Activated B cell treated with CpG ODN at 0.5 μM for 24 hours (primary cell): ENCODE measurements around the gene FAM81A. TPM values are rescaled to one million over a fixed set of nuclear protein-coding genes. Genes with fewer than 3 reads are reported as not detected.
A peak's percentile ranks its signal among the peaks of the same experiment; 100 is the strongest.

Experiments
- ATAC-seq: fragments of 200-7000 bp; cut with Tn5 transposase; one replicate; pipeline ENCODE4 v1.10.0; 2021; ENCODE audit warnings: low read depth, mild to moderate bottlenecking, moderate library complexity
- CTCF ChIA-PET: fragments of 350-600 bp; sonication (Branson Sonifier 250); formaldehyde crosslinking; loops from one replicate; lab custom pipeline; 2021; ENCODE audit warnings: antibody characterized with exemption; lab: Charles Lee
- POLR2A ChIA-PET: fragments of 350-600 bp; sonication (Branson Sonifier 250); formaldehyde crosslinking; loops from one replicate; lab custom pipeline; 2021; ENCODE audit warnings: antibody characterized with exemption; lab: Charles Lee
- DNase-seq: peaks from one replicate; pipeline ENCODE4 v3.0.0; 2022
- H3K27ac Mint-ChIP-seq: one replicate; pipeline ENCODE4 v1.8.0; 2020; ENCODE audit warnings: mixed read lengths
- H3K27me3 Mint-ChIP-seq: one replicate; pipeline ENCODE4 v1.8.0; 2021; ENCODE audit warnings: mixed read lengths
- H3K36me3 Mint-ChIP-seq: one replicate; pipeline ENCODE4 v1.8.0; 2021; ENCODE audit warnings: low read depth, mixed read lengths
- H3K4me1 Mint-ChIP-seq: one replicate; pipeline ENCODE4 v1.8.0; 2021; ENCODE audit warnings: mixed read lengths
- H3K4me3 Mint-ChIP-seq: one replicate; pipeline ENCODE4 v1.8.0; 2020; ENCODE audit warnings: mild to moderate bottlenecking, mixed read lengths
- H3K9me3 Mint-ChIP-seq: one replicate; pipeline ENCODE4 v1.8.0; 2020; ENCODE audit warnings: mixed read lengths
- intact Hi-C: fragments of 100-400 bp; cut with micrococcal nuclease; formaldehyde crosslinking; loops from one replicate; pipeline ENCODE4 v1.15.1; 2024
- total RNA-seq: library from RNA; stranded (reverse); gene quantifications from 2 replicates; pipeline ENCODE4 v1.2.3, GENCODE V29; 2022
- TF ChIP-seq, protein P1 (sequence below): fragments of 200-600 bp; IDR thresholded peaks from one replicate; pipeline ENCODE4 v1.8.0; 2022; ENCODE audit warnings: antibody characterized with exemption, mild to moderate bottlenecking

FAM81A gene
- total RNA-seq, 1 donor from 2014 or later = 6.2 TPM

DNA sequence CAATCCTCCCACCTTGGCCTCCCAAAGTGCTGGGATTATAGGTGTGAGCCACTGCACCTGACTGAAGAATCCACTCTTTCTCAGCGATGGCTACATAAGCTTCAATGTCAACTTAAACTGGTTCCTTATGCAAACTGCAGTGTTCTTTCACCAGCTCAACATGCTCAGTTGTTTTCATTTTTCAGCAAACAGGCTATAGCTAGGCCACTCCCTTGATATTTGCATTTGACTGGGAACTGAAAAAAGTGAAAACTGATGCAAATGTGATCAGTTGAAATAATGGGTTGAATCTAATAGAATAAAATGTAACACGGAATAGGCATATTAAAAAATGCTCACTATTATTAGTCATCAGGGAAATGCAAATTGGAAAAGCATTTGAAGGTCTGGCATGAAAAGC, 99.4 kb downstream of the FAM81A start:
- H3K4me1 Mint-ChIP-seq = peaks cover 38% of the 10 kb centered on the region
- ChIA-PET CTCF (interaction anchor here (1.6 kb wide), 1 partner anchor 9 kb away, joined by 6 read pairs; no protein-coding TSS in a partner anchor), POLR2A (no interaction called here)
- DNase-seq = no peak
- H3K27ac Mint-ChIP-seq = no peak overlapping the region
- no peaks in the 10 kb centered on the region for H3K9me3 Mint-ChIP-seq
- no peaks in the 10 kb centered on the region for H3K27me3 Mint-ChIP-seq
- intact Hi-C loops = no loop called here
- H3K4me3 Mint-ChIP-seq = no peak overlapping the region
- TF ChIP-seq, protein P1, sequence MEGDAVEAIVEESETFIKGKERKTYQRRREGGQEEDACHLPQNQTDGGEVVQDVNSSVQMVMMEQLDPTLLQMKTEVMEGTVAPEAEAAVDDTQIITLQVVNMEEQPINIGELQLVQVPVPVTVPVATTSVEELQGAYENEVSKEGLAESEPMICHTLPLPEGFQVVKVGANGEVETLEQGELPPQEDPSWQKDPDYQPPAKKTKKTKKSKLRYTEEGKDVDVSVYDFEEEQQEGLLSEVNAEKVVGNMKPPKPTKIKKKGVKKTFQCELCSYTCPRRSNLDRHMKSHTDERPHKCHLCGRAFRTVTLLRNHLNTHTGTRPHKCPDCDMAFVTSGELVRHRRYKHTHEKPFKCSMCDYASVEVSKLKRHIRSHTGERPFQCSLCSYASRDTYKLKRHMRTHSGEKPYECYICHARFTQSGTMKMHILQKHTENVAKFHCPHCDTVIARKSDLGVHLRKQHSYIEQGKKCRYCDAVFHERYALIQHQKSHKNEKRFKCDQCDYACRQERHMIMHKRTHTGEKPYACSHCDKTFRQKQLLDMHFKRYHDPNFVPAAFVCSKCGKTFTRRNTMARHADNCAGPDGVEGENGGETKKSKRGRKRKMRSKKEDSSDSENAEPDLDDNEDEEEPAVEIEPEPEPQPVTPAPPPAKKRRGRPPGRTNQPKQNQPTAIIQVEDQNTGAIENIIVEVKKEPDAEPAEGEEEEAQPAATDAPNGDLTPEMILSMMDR = no peak
- peak; percentile 15 for ATAC-seq
- no peaks in the 10 kb centered on the region for H3K36me3 Mint-ChIP-seq

DNA sequence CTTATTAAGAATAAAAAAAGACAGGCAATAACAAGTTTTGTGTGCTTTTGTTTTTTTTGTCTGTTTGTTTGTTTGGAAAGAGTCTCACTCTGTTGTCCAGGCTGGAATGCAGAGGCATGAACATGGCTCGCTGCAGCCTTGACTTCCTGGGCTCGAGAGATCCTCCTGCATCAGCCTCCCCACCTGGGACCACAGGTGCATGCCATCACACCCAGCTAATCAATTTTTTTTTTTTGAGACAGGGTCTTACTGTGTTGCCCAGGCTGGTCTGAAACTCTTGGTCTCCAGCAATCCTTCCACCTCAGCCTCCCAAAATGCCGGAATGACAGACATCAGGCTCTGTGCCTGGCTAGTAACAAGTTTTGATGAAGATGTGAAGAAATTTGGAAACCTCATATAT, 100.5 kb downstream of the FAM81A start:
- no peaks in the 10 kb centered on the region for H3K27me3 Mint-ChIP-seq

DNA sequence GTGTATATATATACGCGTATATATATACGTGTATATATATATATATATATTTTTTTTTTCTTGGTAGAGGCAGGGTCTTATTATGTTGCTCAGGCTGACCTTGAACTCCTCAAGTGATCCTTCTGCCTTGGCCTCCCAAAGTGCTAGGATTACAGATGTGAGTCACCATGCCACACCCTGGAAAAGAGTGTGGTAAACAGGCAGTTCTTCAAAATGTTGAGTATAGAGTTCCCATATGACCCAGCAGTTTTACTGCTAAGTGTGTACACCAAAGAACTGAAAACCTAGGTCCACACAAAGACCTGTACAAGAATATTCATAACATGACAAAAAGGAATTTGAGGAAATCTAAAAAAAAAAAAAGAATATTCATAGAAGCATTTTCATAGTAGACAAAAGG, 101.8 kb downstream of the FAM81A start:
- no peak overlapping the region for H3K4me3 Mint-ChIP-seq
- ATAC-seq (no peak), DNase-seq (no peak)
- no peaks in the 10 kb centered on the region for H3K27me3 Mint-ChIP-seq
- no peaks in the 10 kb centered on the region for H3K36me3 Mint-ChIP-seq
- TF ChIP-seq, protein P1 = no peak
- CTCF ChIA-PET = no interaction called here
- no peak overlapping the region for H3K27ac Mint-ChIP-seq
- H3K9me3 Mint-ChIP-seq = no peaks in the 10 kb centered on the region
- H3K4me1 Mint-ChIP-seq = peaks cover 47% of the 10 kb centered on the region
- POLR2A ChIA-PET = no interaction called here
- intact Hi-C loops = no loop called here

More for the DNA sequence above, 100.5 kb downstream of the FAM81A start:
- ATAC-seq (no peak), DNase-seq (no peak)
- Mint-ChIP-seq H3K27ac (no peak overlapping the region), H3K36me3 (no peaks in the 10 kb centered on the region), H3K9me3 (no peaks in the 10 kb centered on the region), H3K4me3 (no peak overlapping the region), H3K4me1 (peaks cover 37% of the 10 kb centered on the region)
- POLR2A ChIA-PET = interaction anchor here (0.7 kb wide), 1 partner anchor 740 kb away, joined by 6 read pairs; no protein-coding TSS in a partner anchor
- TF ChIP-seq, protein P1 = no peak
- intact Hi-C loops = no loop called here
- CTCF ChIA-PET = no interaction called here

DNA sequence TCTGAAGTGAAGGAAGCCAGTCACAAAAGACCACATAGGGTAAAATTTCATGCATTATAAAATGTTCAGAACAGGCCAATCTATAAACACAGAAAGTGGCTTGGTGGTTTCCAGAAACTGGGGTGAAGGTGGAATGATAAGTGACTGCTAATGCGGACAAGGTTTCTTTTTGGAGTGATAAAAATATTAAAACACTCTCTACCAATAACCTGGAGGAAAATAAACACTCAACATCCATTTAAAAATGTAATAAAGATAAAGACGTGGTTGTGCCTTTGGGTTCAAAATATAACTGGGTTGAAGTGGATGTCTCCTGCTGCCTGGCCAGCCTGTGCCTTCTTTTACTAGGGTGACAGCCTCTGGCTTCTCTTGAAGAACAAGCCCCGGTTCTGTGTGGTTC, 102.7 kb downstream of the FAM81A start:
- Mint-ChIP-seq H3K27me3 (no peaks in the 10 kb centered on the region), H3K4me3 (no peak overlapping the region), H3K4me1 (peaks cover 40% of the 10 kb centered on the region), H3K27ac (no peak overlapping the region), H3K36me3 (no peaks in the 10 kb centered on the region), H3K9me3 (no peaks in the 10 kb centered on the region)
- DNase-seq (no peak), ATAC-seq (no peak)
- ChIA-PET POLR2A (no interaction called here), CTCF (no interaction called here)
- intact Hi-C loops = no loop called here
- TF ChIP-seq, protein P1 = no peak

DNA sequence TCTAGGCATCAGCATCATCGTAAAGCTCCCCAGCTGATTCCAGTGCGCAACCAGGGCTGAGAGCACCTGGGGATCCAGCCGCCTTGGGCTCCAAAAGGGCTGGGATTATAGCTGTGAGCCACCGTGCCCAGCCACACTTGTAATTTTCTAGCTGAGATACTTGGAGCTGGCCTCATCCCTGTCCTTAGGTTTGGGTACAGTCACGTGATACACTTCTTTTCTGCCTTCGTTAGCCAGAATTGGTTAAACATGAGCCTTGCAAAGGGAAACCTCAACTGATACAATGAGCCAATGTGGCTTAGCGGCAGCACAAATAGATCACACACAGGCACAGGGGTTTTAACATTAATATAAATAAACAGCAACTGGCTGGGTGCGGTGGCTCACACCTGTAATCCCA, 103.8 kb downstream of the FAM81A start:
- Mint-ChIP-seq H3K4me1 (peaks cover 34% of the 10 kb centered on the region), H3K27me3 (no peaks in the 10 kb centered on the region), H3K4me3 (no peak overlapping the region), H3K27ac (no peak overlapping the region), H3K36me3 (no peaks in the 10 kb centered on the region), H3K9me3 (no peaks in the 10 kb centered on the region)
- ChIA-PET POLR2A (no interaction called here), CTCF (interaction anchor here (1.1 to 1.5 kb wide), 2 partner anchors 12 to 638 kb away, joined by 3 read pairs; no protein-coding TSS in a partner anchor)
- DNase-seq (no peak), ATAC-seq (no peak)
- intact Hi-C loops = no loop called here
- TF ChIP-seq, protein P1 = no peak
